Activated T-helper 2 cell treated with anti-CD3 and anti-CD28 coated beads, Interferon-gamma antibody, Interleukin-2, Interleukin-4, amounts not matched to agents 10 μg/mL and 5 μg/mL and 100 μg/mL, durations not matched to agents 14 hours and 24 hours and 36 hours (primary cell): Measurements from ENCODE around the gene PTGES. TPM values are rescaled to one million over a fixed set of nuclear protein-coding genes. Genes with fewer than 3 reads are reported as not detected.
A peak's percentile ranks its signal among the peaks of the same experiment; 100 is the strongest.
"Not testable (repeated sequence)": the region's sequence is repeated elsewhere in the genome, so short reads cannot be mapped to it uniquely, and the experiment has no call there.

Source experiments
- DNase-seq: peaks from one replicate; pipeline ENCODE4 v3.0.0; 2021; ENCODE audit warnings: low spot score
- H3K27ac Mint-ChIP-seq: one replicate; pipeline ENCODE4 v1.8.0; 2021; ENCODE audit warnings: mixed read lengths
- H3K27me3 Mint-ChIP-seq: one replicate; pipeline ENCODE4 v1.8.0; 2021; ENCODE audit warnings: low read depth, mixed read lengths
- H3K36me3 Mint-ChIP-seq: one replicate; pipeline ENCODE4 v1.8.0; 2021; ENCODE audit warnings: low read depth, mixed read lengths
- H3K4me1 Mint-ChIP-seq: one replicate; pipeline ENCODE4 v1.8.0; 2021; ENCODE audit warnings: low read depth, mixed read lengths
- H3K4me3 Mint-ChIP-seq: one replicate; pipeline ENCODE4 v1.8.0; 2021; ENCODE audit warnings: low read depth, mild to moderate bottlenecking, moderate library complexity, mixed read lengths
- H3K9me3 Mint-ChIP-seq: one replicate; pipeline ENCODE4 v1.8.0; 2021; ENCODE audit warnings: mixed read lengths
- intact Hi-C: fragments of 100-400 bp; cut with micrococcal nuclease; formaldehyde crosslinking; loops from one replicate; pipeline ENCODE4 v1.15.1; 2023
- total RNA-seq: library from RNA; stranded (reverse); gene quantifications from 2 replicates; pipeline ENCODE4 v1.2.3, GENCODE V29; 2022

PTGES gene
- 0.34 and 0.39 TPM in 2 replicates for total RNA-seq

- DNase-seq: peak; percentile 43
- Mint-ChIP-seq H3K9me3 (no peaks in the 10 kb centered on the region), H3K4me3 (peak within 1 kb of the TSS; percentile 18), H3K4me1 (peaks cover 14% of the 10 kb centered on the region), H3K36me3 (no peaks in the 10 kb centered on the region), H3K27me3 (peaks cover 7% of the 10 kb centered on the region), H3K27ac (no peak within 1 kb of the TSS)
- intact Hi-C loops: no loop called here
Measured at GRCh38 chr9:129752900-129753729, at the start of gene PTGES. PTGES (minus strand) TSS chr9:129753042; CDS start chr9:129753012, 30 bp downstream.

- Mint-ChIP-seq H3K27me3 (no peaks in the 10 kb centered on the region), H3K4me3 (peak overlapping the region; percentile 60), H3K36me3 (peaks cover 21% of the 10 kb centered on the region), H3K9me3 (no peaks in the 10 kb centered on the region), H3K4me1 (peaks cover 17% of the 10 kb centered on the region), H3K27ac (peak overlapping the region; percentile 11)
- no peak for DNase-seq
- intact Hi-C loops: no loop called here
Measured at GRCh38 chr9:129801504-129801903, 48.7 kb upstream of the PTGES start.

- Mint-ChIP-seq H3K4me3 (no peak overlapping the region), H3K27me3 (peaks cover 6% of the 10 kb centered on the region), H3K9me3 (no peaks in the 10 kb centered on the region), H3K4me1 (peaks cover 4% of the 10 kb centered on the region), H3K27ac (no peak overlapping the region), H3K36me3 (peaks cover 2% of the 10 kb centered on the region)
- intact Hi-C loops: no loop called here
- no peak for DNase-seq
Measured at GRCh38 chr9:129798973-129799372, 46.1 kb upstream of the PTGES start.

GRCh38 chr9:129796029-129796428 is 43.2 kb upstream of the PTGES start:
- H3K9me3 Mint-ChIP-seq, DNase-seq, H3K27me3 Mint-ChIP-seq, H3K4me1 Mint-ChIP-seq, H3K36me3 Mint-ChIP-seq, H3K4me3 Mint-ChIP-seq, intact Hi-C loops, H3K27ac Mint-ChIP-seq: not testable (repeated sequence)

GRCh38 chr9:129794549-129794948 is 41.7 kb upstream of the PTGES start:
- H3K4me1 Mint-ChIP-seq: peaks cover 10% of the 10 kb centered on the region
- intact Hi-C loops: no loop called here
- H3K9me3 Mint-ChIP-seq: no peaks in the 10 kb centered on the region
- peaks cover 6% of the 10 kb centered on the region for H3K27me3 Mint-ChIP-seq
- no peak for DNase-seq
- H3K4me3 Mint-ChIP-seq: no peak overlapping the region
- no peaks in the 10 kb centered on the region for H3K36me3 Mint-ChIP-seq
- no peak overlapping the region for H3K27ac Mint-ChIP-seq

- peaks cover 13% of the 10 kb centered on the region for H3K4me1 Mint-ChIP-seq
- no peak for DNase-seq
- peaks cover 8% of the 10 kb centered on the region for H3K27me3 Mint-ChIP-seq
- H3K36me3 Mint-ChIP-seq: no peaks in the 10 kb centered on the region
- H3K9me3 Mint-ChIP-seq: no peaks in the 10 kb centered on the region
- intact Hi-C loops: loop anchor here (10.0 kb wide), 1 partner anchor 652 kb away; no protein-coding TSS in a partner anchor
- H3K27ac Mint-ChIP-seq: no peak overlapping the region
- H3K4me3 Mint-ChIP-seq: no peak overlapping the region
Measured at GRCh38 chr9:129786481-129786880, 33.6 kb upstream of the PTGES start.

GRCh38 chr9:129785866-129786265 is 33.0 kb upstream of the PTGES start:
- Mint-ChIP-seq H3K4me1 (peaks cover 13% of the 10 kb centered on the region), H3K27ac (no peak overlapping the region), H3K9me3 (no peaks in the 10 kb centered on the region), H3K27me3 (peaks cover 8% of the 10 kb centered on the region), H3K4me3 (no peak overlapping the region), H3K36me3 (no peaks in the 10 kb centered on the region)
- intact Hi-C loops: loop anchor here (10.0 kb wide), 1 partner anchor 651 kb away; no protein-coding TSS in a partner anchor
- DNase-seq: no peak

GRCh38 chr9:129784970-129785369 is 32.1 kb upstream of the PTGES start:
- not testable (repeated sequence) for H3K4me1 Mint-ChIP-seq, H3K4me3 Mint-ChIP-seq, DNase-seq, H3K27me3 Mint-ChIP-seq, H3K27ac Mint-ChIP-seq, H3K36me3 Mint-ChIP-seq, H3K9me3 Mint-ChIP-seq
- intact Hi-C loops: loop anchor here (10.0 kb wide), 1 partner anchor 650 kb away; no protein-coding TSS in a partner anchor

- Mint-ChIP-seq H3K9me3 (no peaks in the 10 kb centered on the region), H3K27ac (no peak overlapping the region), H3K27me3 (peaks cover 14% of the 10 kb centered on the region), H3K4me3 (no peak overlapping the region), H3K4me1 (peaks cover 4% of the 10 kb centered on the region), H3K36me3 (no peaks in the 10 kb centered on the region)
- peak; percentile 63 for DNase-seq
- intact Hi-C loops: loop anchor here (1.0 to 10.0 kb wide), 3 partner anchors 46 to 649 kb away; partner anchors contain the start of gene ASB6
Measured at GRCh38 chr9:129783516-129784361, 30.9 kb upstream of the PTGES start.

GRCh38 chr9:129781981-129782380 is 29.1 kb upstream of the PTGES start:
- peaks cover 12% of the 10 kb centered on the region for H3K4me1 Mint-ChIP-seq
- intact Hi-C loops: loop anchor here (2.0 to 10.0 kb wide), 2 partner anchors 139 to 647 kb away; partner anchors contain the start of gene ASB6
- no peak overlapping the region for H3K4me3 Mint-ChIP-seq
- no peak for DNase-seq
- H3K27me3 Mint-ChIP-seq: peaks cover 13% of the 10 kb centered on the region
- H3K9me3 Mint-ChIP-seq: no peaks in the 10 kb centered on the region
- H3K27ac Mint-ChIP-seq: no peak overlapping the region
- no peaks in the 10 kb centered on the region for H3K36me3 Mint-ChIP-seq

GRCh38 chr9:129781131-129781530 is 28.3 kb upstream of the PTGES start:
- no peak overlapping the region for H3K4me3 Mint-ChIP-seq
- H3K27ac Mint-ChIP-seq: no peak overlapping the region
- DNase-seq: no peak
- intact Hi-C loops: loop anchor here (10.0 kb wide), 1 partner anchor 646 kb away; no protein-coding TSS in a partner anchor
- no peaks in the 10 kb centered on the region for H3K9me3 Mint-ChIP-seq
- peaks cover 13% of the 10 kb centered on the region for H3K27me3 Mint-ChIP-seq
- no peaks in the 10 kb centered on the region for H3K36me3 Mint-ChIP-seq
- peaks cover 19% of the 10 kb centered on the region for H3K4me1 Mint-ChIP-seq

- intact Hi-C loops: loop anchor here (10.0 kb wide), 1 partner anchor 645 kb away; no protein-coding TSS in a partner anchor
- peaks cover 13% of the 10 kb centered on the region for H3K27me3 Mint-ChIP-seq
- H3K27ac Mint-ChIP-seq: no peak overlapping the region
- no peaks in the 10 kb centered on the region for H3K9me3 Mint-ChIP-seq
- DNase-seq: no peak
- no peaks in the 10 kb centered on the region for H3K36me3 Mint-ChIP-seq
- H3K4me3 Mint-ChIP-seq: no peak overlapping the region
- peaks cover 19% of the 10 kb centered on the region for H3K4me1 Mint-ChIP-seq
Measured at GRCh38 chr9:129779560-129780190, 26.8 kb upstream of the PTGES start.
